Activated T-helper 1 cell treated with anti-CD3 and anti-CD28 coated beads, Interleukin-2, amount 50 U/mL, for 16 hours (primary cell): ENCODE results near the gene CFB.
"Not testable (repeated sequence)": the region's sequence is repeated elsewhere in the genome, so short reads cannot be mapped to it uniquely, and the experiment has no call there.

Source experiments
- DNase-seq, 2 donors: peaks; one replicate each; pipeline ENCODE4 v3.0.0-alpha.2; 2020; ENCODE audit warnings: low read depth in 1 of 2, low spot score in 1 of 2

The CFB gene

DNA sequence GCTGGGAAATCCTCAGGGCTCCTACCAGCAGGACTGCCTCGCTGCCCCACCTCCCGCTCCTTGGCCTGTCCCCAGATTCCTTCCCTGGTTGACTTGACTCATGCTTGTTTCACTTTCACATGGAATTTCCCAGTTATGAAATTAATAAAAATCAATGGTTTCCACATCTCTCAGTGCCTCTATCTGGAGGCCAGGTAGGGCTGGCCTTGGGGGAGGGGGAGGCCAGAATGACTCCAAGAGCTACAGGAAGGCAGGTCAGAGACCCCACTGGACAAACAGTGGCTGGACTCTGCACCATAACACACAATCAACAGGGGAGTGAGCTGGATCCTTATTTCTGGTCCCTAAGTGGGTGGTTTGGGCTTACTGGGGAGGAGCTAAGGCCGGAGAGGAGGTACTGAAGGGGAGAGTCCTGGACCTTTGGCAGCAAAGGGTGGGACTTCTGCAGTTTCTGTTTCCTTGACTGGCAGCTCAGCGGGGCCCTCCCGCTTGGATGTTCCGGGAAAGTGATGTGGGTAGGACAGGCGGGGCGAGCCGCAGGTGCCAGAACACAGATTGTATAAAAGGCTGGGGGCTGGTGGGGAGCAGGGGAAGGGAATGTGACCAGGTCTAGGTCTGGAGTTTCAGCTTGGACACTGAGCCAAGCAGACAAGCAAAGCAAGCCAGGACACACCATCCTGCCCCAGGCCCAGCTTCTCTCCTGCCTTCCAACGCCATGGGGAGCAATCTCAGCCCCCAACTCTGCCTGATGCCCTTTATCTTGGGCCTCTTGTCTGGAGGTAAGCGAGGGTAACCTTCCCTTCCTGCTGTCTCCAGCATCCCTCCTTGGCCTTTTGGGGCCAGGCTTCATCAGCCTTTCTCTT, at the start of gene CFB:
Gene CFB, plus strand, starts transcription at position 589 of the 863 bp plus-strand sequence. Its CDS starts 127 bp downstream, at position 716.
- DNase-seq = no peak

DNA sequence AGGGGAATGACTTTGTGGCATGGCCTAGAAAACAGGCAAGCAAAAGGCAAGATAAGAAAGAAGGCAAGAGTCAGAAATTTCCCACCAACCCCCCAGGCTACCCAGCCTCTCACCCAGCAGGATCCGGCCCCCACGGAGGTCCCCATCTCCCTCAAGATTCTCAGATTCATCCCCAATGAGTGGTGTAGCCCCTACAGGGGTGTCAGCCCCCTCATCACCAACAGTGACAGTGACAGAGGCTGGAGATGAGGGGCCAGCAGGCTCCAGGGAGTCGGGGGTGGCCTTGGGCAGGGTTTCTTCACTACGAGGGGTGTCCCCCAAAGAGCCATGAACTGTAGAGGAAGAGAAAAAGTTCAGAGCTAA, 49.4 kb upstream of the CFB start:
- DNase-seq = no peak

DNA sequence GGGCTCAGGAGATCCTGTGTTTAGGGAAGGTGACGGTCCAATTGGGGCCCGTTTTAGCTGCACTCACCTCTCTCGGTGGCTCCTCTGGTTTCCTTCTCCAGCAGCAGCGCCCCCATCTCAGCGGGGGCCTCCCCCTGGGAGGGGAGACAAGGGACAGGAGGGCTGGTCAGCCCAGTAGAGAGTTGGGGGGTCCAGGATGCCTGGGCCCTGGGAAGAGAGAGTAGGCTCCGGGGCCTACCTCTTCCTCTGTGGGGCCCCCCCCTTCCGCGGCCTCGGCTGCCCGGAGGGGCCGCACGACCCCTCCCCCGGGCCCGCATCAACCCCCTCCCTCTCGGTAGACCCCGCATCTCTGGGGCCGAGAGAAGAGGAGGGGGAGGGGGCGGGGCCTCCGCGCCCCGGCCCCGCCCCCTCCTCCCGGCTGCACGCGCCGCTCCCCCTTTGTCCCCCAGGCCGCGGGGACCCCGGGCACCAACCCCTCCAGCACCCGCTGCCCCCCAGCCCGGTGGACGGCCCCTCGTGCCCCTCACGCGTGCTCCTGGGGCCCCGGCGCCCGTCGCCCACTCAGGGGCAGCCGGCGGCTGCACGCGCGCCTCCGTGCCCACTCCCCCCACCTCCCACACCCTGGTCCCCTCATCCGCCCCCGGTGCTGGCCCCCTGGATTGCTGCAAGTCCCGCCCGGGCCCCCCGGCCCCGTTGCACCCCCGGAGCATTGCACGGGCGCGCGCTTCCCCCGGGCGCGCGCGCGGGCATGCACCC, 48.9 kb upstream of the CFB start:
- no peak for DNase-seq

DNA sequence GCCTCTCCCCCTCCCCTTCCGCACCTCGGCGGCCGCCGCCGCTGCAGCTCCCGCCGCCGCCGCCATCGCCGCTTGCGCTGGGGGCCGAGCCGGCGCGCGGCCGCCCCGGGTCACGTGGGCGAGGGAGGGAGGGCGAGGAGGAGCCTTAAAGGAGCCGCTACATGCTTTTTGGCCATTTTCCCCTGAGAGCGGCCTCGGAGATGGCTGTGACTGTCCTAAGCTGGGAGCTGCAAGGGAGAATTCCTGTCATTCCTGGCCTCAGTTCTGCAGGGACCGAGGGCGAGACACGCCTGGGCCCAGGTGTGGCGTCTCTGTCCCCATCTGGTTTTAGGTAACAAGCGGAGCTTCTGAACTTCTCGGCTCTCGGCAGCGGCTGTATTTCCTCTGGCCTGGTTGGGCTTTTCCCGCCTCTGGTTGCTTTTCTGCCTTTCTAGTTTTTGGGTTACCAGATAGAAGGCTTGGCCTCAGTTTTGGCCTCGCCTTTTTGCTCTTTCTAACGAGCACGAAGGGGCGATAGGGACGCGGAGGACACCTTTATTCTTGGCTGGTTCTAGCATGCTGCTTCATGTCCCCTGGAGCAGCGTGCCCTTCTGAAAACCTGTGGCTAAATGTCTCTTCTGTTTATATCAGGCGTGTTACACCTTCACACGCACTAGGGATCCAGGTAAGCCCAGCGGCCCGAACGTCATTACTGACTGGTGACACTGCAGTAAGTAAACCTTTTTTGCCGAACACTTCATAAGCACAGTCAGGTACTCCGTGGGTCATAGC, 48.1 kb upstream of the CFB start, which contains the start of gene EHMT2:
Gene EHMT2, minus strand, starts transcription at position 87 of the 771 bp plus-strand sequence. Its CDS starts 21 bp downstream, at position 66.
- DNase-seq = peak; percentile 69 to 80

DNA sequence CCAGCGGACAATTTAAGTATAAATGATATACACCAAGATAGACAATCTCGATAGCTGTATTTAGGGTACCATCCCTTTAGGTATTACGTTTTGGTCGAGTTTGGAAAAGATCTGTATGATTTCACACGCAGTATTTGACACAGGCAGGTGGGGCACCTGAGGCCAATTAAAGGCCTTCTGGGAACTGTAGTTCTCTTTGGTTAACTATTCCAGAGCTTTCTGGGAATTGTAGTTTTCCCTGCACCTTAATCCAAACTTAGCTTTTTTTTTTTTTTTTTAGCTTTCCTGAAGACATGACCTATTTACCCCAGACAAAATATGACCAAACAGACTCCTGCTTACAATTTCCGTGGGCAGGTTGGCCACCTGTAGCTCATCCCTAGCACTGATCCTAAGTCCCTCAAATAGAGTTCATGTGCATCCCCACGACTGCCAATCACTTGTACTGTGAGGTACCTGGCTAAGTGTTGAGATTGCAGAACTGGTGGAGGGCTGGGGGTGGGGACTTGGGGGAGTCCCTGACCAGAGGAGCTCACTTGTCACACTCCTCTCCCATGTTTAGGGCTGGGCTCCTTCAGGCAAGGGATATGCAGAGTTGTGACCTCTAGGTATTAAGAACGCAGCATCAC, 47.4 kb upstream of the CFB start:
- DNase-seq = no peak

DNA sequence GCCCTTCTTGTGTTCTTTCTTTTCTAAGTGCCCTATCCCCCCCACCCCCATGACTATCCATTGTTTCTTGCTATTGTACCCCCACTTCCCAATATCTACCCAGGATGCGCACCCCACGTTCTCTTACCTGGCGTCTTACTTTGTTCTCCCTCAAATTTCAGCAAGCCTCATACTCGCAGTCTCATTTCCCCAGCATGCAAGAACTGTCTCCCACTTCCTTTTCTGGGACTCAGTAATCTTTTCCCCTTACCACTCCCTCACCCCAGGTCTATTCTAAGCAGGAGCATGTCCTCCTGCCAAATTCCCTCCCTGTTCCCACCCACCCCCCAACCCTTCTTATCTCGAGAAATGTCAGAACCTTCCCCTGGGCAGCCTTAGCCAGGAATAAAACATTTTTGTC, 46.7 kb upstream of the CFB start:
- DNase-seq = no peak

DNA sequence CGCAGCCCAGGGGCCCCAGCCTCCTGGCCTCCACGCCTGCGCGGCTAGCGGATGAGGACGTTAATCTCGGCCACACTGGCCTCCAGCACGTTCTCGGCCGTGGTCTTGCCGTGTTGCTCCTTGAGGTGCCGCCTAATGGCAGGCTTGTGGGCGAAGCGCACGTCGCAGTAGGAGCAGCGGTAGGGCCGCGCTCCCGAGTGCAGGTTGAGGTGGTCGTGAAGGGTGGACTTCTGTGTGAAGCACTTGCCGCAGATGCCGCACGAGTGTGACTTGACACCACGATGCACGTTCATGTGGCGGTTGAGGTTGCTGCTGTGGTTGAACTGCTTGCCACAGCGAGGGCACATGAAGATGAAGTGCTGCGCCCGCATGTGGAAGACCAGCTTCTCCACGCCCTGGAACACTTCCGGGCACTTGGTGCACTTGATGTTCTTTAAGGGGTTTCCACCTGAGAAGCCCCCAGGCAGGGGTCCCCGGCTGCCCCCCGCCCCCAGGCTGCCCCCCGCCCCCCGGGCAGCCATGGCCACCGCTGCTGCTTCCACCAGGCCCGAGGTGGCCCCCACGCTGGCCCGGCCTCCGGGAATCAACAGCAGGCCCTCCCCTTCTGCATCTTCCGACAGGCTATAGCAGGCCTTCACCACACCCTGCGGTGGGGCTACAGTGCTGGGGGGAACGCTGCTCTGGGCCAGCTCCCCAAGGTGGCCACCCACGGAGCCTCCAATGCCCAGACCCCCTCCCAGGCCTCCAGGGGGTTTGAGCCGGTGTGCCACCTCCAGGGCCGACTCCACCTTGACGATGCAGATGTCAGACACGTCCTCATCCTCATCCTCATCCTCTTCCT, 45.8 kb upstream of the CFB start:
- DNase-seq = no peak

DNA sequence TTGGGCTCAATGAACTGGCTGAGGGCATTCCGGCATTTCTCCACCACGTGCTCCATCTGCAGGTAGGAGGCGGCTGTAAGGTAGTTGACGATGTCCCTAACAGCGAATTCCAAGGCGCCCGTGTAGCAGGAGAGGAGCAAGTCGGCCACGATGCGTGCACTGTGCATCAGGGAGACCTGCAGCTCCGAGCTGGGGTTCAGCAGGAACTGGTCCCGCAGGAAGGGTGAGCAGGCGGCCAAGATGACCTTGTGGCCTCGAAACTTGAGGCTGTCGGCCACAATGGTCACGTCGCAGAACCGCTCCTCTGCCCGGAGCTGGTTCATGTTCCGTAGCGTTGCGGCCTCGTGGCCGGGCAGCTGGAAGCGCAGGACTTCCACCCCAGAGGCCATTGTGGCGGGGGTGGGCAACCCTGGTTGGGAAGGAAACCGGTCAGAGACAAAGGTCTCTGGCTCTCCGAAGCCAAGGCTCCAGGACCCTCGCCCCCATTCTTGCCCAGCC, 44.9 kb upstream of the CFB start:
- no peak for DNase-seq

DNA sequence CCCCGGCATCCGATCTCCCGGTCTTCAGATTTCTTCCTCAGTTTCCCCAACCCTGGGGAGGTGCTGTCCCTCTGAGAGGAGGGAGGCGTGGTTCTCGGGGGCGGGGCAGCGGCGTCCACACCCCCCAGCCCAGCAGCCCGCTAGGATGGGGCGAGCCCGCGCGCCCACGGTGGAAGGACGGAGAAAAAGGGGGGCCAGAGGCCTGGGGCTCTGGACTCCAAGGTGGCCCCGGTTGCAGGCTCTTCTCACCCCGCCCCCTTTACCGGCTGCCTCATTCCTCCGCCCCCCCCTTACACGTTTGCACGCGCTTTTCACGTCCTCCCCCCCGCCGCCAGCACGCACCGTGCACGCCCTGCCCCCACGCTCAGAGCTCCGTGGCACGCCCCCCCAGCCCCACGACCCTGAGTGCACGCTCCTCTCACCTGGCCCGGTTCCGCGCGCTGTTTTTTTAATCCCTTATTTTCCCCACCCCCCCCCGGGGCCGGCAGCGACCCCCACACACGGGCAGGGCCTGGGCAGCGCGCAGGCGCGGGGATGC, 44.4 kb upstream of the CFB start:
- DNase-seq = peak; percentile 38 to 56

DNA sequence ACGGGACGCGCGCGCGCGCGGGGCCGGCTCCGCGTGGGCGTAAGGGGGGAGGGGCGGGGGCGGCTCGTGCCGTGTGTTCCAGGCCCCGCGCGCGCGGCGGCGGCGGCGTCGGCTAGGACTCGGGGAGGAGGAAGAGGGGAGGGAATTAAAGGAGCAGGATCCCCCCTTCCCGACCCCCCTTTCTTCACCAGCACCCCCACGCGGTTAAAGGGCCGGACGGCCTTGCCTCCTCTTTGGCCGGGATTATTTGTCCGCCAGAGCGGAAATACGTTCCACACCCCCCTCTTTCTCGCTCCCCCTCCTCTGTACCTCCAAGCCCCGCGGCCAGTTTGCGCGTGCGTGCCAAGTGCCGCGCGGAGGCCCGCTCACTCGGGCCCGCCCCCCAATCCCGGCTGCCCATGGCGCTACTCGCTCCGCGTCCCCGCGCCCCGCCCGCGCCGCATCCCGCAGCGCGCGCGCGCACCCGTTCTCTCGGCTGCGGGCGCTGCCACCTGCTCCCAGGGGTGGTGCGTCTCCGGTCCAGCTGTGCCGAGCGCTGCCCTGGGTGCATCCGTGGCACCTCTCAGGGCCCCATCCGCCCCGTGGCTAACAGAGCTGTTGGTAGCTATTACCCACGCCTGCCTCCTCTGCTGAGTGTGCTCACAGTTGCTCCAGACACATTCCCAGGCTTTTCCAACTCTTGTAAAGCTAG, 43.8 kb upstream of the CFB start, which contains the start of gene ZBTB12:
Gene ZBTB12, minus strand, starts transcription at position 134 of the 691 bp plus-strand sequence. CDS start 781 bp downstream, outside the sequence.
- DNase-seq = peak; percentile 61 to 75

DNA sequence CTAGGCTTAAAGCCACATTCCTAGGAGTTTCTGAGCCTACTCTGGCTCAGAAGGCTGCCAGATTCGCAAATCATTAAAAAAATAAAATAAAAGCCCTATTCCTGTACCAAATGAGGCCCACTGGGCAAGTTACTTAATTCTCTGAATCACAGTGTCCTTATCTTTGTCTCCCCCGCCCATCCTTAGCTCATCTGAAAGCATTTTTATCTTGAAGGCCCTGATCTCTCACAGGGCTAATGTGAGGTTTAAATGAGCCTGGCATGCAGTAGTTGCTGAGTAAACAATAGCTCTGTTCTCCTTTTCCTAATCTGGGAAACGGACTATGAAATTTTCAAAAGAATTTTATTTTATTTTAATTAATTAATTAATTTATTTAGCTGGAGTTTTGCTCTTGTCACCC, 41.9 kb upstream of the CFB start:
- no peak for DNase-seq

DNA sequence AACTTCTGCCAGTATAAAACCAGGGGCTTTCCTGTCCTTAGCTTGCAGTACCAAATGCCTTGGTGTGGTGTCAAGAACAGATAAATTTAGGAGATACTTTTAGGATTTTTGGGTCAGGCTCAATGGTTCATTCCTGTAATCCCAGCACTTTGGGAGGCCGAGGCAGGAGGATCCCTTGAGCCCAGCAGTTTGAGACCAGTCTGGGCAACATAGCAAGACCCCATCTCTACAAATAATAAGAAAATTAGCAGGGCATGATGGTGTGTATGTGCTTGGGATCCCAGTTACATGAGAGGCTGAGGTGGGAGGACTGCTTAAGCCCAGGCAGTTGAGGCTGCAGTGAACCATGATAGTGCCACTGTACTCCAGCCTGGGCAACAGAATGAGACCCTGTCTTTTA, 40.9 kb upstream of the CFB start:
- no peak for DNase-seq

DNA sequence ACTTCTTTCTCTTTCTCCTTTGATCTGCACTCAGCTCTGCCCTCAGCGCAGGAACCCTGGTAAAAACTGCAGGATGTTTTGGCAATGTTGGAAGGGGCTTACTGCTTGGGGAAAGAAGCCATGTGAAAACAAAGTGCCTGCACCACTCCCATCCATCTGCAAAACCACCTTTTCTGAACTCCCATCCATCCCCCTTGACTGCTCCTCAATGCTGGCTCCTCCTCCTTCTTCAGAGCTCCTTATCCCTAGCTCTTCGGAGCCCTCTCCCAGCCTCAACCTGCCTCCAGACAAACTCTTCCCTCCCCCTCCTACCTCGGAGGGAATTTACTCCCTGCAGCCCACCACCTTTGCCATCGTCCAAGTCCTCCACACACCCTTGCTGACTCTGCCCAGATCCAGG, 39.8 kb upstream of the CFB start:
- DNase-seq = no peak

DNA sequence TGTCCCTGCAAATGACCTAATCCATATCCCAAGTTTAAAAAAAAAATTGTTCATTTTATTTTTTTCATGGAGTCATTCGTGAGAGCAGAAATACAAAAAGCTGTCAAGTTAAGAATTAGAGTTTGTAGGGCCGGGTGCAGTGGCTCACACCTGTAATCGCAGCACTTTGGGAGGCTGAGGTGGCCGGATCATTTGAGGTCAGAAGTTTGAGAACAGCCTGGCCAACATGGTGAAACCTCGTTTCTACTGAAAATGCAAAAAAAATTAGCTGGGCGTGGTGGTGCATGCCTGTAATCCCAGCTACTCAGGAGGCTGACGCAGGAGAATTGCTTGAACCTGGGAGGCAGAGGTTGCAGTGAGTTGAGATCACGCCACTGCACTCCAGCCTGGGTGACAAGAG, 39.2 kb upstream of the CFB start:
- DNase-seq = not testable (repeated sequence)

DNA sequence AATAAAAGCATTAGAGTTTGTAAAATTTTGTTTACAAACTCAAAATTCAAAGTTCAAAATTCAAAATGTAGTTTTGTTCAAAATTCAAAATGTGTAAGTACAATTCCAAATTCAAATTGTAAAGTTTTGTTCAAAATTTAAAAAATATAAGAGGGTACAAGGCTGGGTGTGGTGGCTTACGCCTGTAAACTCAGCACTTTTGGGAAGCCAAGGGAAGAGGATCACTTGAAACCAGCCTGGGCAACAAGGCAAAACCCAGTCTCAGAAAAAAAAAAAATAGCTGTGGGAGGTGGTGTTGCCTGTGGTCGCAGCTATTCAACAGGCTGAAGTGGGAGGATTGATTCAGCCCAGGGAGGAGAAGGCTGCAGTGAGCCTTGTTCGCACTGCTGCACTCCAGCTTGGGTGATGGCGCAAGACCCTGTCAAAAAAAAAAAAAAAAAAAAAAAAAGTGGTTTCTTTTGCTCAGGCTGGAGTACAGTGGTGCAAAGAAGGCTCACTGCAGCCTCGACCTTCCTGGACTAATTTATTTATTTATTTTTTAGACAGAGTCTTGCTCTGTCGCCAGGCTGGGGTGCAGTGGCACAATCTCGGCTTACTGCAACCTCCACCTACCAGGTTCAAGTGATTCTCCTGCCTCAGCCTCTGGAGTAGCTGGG, 38.6 kb upstream of the CFB start:
- DNase-seq = no peak

DNA sequence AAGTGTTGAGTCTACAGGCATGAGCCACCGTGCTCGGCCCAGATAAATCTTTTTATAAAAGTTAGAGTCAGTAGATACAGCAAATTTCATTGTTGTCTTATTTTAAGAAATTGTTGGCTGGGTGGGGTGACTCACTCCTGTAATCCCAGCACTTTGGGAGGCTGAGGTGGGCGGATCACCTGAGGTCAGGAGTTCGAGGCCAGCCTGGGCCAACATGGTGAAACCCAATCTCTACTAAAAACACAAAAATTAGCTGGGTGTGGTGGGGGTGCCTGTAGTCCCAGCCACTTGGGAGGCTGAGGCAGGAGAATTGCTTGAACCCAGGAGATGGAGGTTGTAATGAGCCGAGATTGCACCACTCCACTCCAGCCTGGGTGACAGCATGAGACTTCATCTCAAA, 37.6 kb upstream of the CFB start:
- not testable (repeated sequence) for DNase-seq

DNA sequence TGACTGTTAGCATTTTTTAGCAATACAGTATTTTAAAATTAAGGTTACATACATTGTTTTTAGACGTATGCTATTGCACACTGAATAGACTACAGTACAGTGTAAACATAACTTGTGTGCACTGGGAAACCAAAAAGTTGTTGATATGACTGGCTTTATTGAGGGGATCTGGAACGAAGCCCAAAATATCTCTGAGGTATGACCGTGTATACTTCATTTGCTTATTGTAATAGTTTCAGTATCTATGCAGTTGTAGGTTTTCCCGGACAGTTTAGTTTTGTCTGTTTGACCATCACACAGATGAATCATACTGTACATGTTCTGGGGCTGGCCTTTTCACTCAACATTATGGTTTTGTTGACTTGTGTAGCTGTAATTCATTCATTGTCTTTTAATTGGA, 37.1 kb upstream of the CFB start:
- no peak for DNase-seq

DNA sequence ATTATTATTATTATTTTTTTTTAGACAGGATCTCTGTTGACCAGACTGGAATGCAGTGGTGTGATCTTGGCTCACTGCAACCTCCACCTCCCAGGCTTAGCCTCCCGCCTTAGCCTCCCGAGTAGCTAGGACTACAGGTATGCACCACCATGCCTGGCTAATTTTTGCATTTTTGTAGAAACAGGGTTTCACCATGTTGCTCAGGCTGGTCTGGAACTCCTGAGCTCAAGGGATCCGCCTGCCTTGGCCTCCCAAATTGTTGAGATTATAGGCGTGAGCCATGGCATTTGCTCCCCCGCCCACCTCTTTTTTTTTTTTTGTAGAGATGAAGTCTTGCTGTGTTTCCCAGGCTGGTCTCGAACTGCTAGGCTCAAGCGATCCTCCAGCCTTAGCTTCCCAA, 36.6 kb upstream of the CFB start:
- DNase-seq = not testable (repeated sequence)
